Measurements from ENCODE around the gene VSTM2L. TPM values are rescaled to one million over a fixed set of nuclear protein-coding genes. Genes with fewer than 3 reads are reported as not detected.

VSTM2L gene
- total and polyA plus RNA-seq, 2 of the 13 experiments (the other 11 are each of a cell fraction or from before 2014, with no cell fraction given): not detected

DNA sequence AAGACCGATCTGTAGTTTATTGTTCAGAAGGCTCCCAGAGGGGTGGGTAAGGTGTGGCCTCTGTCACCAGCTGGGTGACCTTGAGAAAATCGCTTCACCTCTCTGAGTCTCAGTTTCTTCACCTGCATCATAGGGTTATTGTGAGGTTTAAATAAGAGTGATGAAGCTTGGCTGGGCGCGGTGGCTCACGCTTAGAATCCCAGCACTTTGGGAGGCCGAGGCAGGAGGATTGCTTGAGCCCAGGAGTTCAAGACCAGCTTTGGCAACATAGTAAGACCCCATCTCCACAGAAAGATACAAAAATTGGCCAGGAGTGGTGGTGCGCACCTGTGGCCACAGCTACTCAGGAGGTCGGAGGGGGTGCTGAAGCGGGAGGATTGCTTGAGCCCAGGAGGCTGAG lies 36.0 kb downstream of the VSTM2L start (continued):
- TF ChIP-seq, protein P1, sequence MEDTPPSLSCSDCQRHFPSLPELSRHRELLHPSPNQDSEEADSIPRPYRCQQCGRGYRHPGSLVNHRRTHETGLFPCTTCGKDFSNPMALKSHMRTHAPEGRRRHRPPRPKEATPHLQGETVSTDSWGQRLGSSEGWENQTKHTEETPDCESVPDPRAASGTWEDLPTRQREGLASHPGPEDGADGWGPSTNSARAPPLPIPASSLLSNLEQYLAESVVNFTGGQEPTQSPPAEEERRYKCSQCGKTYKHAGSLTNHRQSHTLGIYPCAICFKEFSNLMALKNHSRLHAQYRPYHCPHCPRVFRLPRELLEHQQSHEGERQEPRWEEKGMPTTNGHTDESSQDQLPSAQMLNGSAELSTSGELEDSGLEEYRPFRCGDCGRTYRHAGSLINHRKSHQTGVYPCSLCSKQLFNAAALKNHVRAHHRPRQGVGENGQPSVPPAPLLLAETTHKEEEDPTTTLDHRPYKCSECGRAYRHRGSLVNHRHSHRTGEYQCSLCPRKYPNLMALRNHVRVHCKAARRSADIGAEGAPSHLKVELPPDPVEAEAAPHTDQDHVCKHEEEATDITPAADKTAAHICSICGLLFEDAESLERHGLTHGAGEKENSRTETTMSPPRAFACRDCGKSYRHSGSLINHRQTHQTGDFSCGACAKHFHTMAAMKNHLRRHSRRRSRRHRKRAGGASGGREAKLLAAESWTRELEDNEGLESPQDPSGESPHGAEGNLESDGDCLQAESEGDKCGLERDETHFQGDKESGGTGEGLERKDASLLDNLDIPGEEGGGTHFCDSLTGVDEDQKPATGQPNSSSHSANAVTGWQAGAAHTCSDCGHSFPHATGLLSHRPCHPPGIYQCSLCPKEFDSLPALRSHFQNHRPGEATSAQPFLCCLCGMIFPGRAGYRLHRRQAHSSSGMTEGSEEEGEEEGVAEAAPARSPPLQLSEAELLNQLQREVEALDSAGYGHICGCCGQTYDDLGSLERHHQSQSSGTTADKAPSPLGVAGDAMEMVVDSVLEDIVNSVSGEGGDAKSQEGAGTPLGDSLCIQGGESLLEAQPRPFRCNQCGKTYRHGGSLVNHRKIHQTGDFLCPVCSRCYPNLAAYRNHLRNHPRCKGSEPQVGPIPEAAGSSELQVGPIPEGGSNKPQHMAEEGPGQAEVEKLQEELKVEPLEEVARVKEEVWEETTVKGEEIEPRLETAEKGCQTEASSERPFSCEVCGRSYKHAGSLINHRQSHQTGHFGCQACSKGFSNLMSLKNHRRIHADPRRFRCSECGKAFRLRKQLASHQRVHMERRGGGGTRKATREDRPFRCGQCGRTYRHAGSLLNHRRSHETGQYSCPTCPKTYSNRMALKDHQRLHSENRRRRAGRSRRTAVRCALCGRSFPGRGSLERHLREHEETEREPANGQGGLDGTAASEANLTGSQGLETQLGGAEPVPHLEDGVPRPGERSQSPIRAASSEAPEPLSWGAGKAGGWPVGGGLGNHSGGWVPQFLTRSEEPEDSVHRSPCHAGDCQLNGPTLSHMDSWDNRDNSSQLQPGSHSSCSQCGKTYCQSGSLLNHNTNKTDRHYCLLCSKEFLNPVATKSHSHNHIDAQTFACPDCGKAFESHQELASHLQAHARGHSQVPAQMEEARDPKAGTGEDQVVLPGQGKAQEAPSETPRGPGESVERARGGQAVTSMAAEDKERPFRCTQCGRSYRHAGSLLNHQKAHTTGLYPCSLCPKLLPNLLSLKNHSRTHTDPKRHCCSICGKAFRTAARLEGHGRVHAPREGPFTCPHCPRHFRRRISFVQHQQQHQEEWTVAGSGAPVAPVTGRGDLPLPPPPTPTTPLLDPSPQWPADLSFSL (CRISPR knock-in tag; IDR thresholded peaks at IDR 0.05): no peak
- TF ChIP-seq ZNF550 (CRISPR knock-in tag; IDR thresholded peaks at IDR 0.05; ENCODE audit: borderline replicate concordance) (no peak), ZNF768 (CRISPR knock-in tag; IDR thresholded peaks at IDR 0.05) (peak; percentile 58)

DNA sequence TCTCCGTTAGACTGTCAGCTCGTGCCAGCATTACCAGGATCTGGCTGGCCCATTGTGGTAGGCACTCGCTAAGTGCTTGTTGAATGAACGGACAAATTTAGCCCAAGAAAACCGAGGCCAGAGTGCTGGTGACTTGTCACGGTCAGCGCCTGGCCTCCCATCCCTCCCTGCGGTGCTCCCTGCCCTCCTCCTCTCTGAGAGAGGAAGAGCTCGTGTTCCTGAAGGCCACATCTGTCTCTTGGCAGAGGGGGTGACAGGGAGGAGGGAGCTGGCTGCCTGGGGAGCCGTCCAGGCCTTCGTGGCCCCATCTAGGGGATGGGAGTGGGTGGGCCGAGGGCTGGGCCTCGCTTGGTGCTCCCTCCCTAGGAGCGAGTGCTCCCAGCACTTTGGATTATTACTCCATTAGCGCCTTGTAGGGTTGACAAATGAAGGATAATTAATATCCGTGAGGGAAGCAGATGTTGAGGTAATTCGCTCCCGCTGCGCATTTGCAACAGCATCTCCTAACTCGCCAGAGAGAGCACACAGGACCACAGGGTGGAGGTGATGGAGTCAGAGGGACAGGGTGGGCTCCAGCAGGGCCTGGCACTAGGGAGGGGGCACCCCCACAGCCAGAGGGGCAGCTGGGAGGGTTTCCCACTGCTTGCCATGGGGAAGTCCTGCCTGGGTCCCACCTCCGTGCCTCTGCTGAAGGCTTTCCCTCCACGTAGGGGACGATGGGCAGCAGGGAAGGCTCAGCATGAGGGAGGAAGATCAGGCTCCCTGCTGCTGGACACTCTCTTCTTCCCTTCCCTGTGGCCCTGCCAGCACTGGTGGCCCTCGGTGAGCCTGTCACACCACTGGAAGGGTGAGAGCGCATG lies 37.0 kb downstream of the VSTM2L start:
- H4K20me1 ChIP-seq (ENCODE audit: insufficient read depth, low read length): no peaks in the 10 kb centered on the region
- peaks cover 12 to 14% of the 10 kb centered on the region in 2 experiments; a peak in 4 of 5 replicates for H3K27me3 ChIP-seq (ENCODE audit: control insufficient read depth in 1 of 2, insufficient read depth in 2 of 2, low read length in 2 of 2)
- no peak overlapping the region for H3K9ac ChIP-seq (ENCODE audit: insufficient read depth, low read depth, low read length)
- CTCF ChIA-PET (ENCODE audit: low intra/inter-chr PET ratio, low total read pairs): interaction anchor here (1.1 kb wide), 1 partner anchor 283 kb away, joined by 4 read pairs; no protein-coding TSS in a partner anchor
- BruUV-seq (replicated peaks): no TSS peak
- H3K27ac ChIP-seq (ENCODE audit: extremely low read length, insufficient read depth, low read length): no peak overlapping the region
- in situ Hi-C loops (cut with HindIII; ENCODE audit: extremely low pct_ligation_motif_present, low pct_unique_long_range_greater_than_20kb) (no loop called here), intact Hi-C loops (cut with micrococcal nuclease; ENCODE audit: unreplicated experiment) (loop anchor here (5.0 kb wide), 1 partner anchor 282 kb away; no protein-coding TSS in a partner anchor)
- no peak for DNase-seq (ENCODE audit: low spot score)
- peak; percentile 96 for TF ChIP-seq ZNF263 (CRISPR knock-in tag; IDR thresholded peaks at IDR 0.05)
- no peak for TF ChIP-seq JUN (CRISPR knock-in tag; IDR thresholded peaks at IDR 0.05)
- TF ChIP-seq, protein P2, sequence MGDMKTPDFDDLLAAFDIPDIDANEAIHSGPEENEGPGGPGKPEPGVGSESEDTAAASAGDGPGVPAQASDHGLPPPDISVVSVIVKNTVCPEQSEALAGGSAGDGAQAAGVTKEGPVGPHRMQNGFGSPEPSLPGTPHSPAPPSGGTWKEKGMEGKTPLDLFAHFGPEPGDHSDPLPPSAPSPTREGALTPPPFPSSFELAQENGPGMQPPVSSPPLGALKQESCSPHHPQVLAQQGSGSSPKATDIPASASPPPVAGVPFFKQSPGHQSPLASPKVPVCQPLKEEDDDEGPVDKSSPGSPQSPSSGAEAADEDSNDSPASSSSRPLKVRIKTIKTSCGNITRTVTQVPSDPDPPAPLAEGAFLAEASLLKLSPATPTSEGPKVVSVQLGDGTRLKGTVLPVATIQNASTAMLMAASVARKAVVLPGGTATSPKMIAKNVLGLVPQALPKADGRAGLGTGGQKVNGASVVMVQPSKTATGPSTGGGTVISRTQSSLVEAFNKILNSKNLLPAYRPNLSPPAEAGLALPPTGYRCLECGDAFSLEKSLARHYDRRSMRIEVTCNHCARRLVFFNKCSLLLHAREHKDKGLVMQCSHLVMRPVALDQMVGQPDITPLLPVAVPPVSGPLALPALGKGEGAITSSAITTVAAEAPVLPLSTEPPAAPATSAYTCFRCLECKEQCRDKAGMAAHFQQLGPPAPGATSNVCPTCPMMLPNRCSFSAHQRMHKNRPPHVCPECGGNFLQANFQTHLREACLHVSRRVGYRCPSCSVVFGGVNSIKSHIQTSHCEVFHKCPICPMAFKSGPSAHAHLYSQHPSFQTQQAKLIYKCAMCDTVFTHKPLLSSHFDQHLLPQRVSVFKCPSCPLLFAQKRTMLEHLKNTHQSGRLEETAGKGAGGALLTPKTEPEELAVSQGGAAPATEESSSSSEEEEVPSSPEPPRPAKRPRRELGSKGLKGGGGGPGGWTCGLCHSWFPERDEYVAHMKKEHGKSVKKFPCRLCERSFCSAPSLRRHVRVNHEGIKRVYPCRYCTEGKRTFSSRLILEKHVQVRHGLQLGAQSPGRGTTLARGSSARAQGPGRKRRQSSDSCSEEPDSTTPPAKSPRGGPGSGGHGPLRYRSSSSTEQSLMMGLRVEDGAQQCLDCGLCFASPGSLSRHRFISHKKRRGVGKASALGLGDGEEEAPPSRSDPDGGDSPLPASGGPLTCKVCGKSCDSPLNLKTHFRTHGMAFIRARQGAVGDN (CRISPR knock-in tag; IDR thresholded peaks at IDR 0.05): peak; percentile 20; the same call in 1 of the 2 replicates
- no peak for TF ChIP-seq TBX3 (IDR thresholded peaks at IDR 0.05; ENCODE audit: borderline replicate concordance)
- H3K36me3 ChIP-seq (replicated peaks in 1 of 2; ENCODE audit: control insufficient read depth in 1 of 2, insufficient read depth in 2 of 2, low read length in 2 of 2): no peaks in the 10 kb centered on the region
- H3K4me2 ChIP-seq (ENCODE audit: low read depth, low read length): no peak overlapping the region
- 56% methylated on average over 25 of the region's 25 CpGs for WGBS (ENCODE audit: low lambda C conversion rate)
- H3K79me2 ChIP-seq (ENCODE audit: insufficient read depth, low read length): no peaks in the 10 kb centered on the region
- no peak overlapping the region for H3K4me3 ChIP-seq (replicated peaks in 1 of 3; ENCODE audit: insufficient read depth in 1 of 3, low read depth in 2 of 3, low read length in 3 of 3)
- POLR2A ChIA-PET: no interaction called here
- FAIRE-seq: no peak
- H2AFZ ChIP-seq (ENCODE audit: low read length): no peak overlapping the region
- H3K4me1 ChIP-seq (ENCODE audit: insufficient read depth, low read length): peaks cover 5% of the 10 kb centered on the region
- no peaks in the 10 kb centered on the region for H3K9me3 ChIP-seq (ENCODE audit: low read length)
- ATAC-seq: no peak

Data from HepG2 (cell line).